ENCODE measurements around the gene ADARB2.

Gene ADARB2

DNA sequence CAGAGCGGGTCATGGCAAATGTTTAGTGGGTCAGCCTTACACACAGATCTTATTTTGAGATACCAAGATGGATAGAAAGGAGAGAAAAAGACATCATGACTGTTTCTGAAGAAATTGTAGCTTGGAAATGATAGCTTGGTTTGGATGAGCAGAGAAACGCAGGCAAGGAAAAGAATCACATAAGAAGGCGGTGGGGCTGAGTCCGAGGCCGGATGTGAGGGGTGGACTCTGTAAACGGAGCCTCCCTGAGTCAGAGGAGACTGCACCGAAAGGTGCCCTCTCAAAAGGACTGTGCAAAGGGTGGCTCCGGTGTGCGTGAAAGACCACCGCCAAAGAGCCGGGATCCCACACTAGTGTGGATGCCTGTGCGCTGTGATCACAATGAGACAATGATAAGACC lies 53.7 kb downstream of the ADARB2 start:
- no peak for DNase-seq

DNA sequence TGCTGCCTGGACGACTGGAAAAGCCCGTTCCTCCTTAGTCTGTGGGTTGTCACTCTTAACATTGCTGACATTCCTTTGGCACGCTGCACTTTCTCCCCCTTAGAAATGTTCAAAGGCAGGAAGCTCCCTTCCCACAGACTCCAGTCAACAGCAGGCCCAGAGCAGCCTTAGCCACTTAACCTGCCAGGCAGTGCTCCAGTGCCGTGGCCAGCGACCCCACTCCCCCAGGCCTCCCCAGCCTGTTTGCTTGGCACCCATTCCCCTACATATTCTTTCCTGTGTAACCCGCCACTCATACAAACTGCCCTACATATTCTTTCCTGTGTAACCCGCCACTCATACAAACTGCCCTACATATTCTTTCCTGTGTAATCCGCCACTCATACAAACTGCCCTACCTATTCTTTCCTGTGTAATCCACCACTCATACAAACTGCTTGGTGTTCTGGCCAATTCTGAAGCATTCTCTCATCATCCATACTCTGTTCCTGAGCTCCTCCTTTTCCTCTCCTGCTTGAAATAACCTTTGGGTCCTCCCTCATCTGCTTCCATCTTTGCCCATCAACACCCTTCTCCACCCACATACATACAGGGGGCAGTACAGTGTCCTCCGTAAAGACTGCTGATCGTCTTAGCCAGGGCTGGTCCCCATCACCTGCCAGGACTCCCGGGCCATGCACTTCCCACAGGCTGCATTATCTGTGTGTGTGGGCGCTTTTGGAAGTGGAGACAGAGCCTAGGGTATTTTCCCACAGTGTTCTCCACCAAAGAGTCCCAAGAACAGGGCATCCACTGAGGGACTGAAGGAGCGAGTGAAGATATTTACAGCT lies 57.3 kb downstream of the ADARB2 start:
- DNase-seq = no peak

DNA sequence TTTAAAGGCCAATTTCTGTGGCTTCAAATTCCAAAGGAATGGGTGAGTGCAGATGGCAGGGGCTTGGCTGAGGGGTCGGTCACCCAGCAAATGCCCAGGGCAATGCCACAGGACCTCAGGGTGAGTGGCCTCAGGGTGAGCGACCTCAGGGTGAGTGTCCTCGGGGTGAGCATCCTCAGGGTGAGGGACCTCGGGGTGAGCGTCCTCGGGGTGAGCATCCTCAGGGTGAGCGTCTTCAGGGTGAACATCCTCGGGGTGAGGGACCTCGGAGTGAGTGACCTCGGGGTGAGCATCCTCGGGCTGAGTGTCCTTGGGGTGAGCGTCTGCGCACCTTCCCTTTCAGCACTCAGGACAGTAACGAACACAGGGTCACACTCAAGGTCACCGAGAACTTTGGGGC lies 59.2 kb downstream of the ADARB2 start:
- no peak for DNase-seq

DNA sequence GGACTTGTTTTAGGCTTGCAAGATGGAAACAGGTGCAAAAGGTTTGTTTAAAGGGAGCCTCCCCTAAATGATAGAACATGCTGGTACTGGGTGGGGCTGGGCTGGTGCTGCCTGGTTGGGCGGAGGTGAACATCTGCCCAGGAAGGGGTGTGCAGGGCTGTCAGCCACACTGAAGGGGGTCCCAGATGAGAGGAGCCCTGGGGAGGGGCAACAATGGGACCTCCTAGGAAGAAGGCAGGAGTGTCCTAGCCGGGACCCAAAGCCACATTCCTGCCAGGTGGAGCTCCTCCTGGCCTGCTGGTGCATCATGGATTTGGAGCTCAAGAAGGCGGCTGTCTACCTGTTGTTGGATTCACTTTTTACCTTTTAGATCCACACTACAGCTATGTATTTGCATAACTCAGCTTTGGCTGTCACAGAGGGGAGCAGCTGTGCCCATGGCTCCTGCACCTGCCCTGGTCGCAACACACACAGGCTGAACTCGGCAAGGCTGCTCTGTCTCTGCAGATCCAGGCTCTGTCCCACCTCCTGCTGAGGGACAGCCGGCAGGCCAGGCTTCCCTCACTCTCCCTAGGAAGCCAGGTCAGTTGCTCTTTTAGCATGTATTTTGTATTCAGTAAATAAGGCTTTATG lies 59.9 kb downstream of the ADARB2 start:
- DNase-seq = no peak

DNA sequence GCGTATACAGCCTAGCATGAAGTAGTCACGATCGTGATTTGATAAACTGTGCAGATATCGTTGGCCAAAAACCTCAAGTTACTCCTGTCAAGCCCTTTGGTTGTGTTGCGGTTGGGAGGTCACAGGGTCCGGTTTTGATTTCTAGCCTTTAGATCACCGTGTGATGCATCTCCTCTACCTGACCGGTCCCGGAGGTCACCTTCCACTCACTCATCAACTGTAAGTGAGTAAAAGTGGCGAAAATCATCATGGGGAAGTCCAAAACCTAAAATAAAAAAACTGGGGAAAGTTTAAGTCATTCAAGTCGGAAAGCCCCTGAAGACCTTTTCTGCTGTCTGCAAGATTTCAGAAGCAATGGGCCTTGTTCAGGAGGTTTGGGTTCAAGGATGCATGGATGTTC lies 62.8 kb downstream of the ADARB2 start:
- DNase-seq = no peak

DNA sequence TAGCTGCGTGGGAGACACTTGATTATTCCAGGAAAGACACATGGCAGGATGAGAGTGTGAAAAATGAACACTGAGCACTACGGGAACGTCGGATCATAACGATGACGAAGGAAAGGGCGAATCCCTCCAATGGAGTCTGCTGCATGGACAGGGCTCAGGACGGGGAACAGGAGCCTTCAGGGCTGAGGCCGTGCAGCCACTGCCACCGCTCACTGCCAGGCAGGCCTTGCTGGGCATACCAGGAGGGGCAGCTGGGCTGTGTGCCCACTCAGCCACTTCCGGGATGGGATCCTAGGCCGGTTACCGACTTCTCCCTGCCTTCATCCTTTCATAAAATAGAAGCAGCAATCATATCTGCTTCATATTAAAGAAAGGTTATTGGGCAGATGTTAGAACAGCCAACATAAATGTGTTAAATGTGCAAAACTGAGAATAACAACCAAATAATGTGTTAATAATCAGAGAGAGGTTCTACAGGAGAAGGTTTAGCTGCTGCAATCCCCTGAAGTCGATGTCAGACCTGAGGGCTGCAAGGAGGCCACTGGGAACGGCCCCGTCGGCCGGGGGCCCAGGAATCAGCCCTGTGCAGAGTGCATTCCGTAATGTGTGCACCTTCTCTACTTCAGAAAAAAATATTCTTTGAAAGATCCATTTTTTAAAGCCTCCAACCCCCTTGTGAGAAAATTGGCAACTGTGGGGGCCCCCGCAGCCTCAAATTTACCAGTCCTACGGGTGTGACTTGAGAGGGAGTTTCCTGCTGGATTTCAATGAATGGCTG lies 63.6 kb downstream of the ADARB2 start:
- DNase-seq = no peak

- DNase-seq = no peak
These were observed 65.1 kb downstream of the ADARB2 start for GRCh38 chr10:1672001-1672781.

GRCh38 chr10:1671366-1672000 lies 65.8 kb downstream of the ADARB2 start:
- no peak for DNase-seq

- no peak for DNase-seq
These were observed 66.6 kb downstream of the ADARB2 start for GRCh38 chr10:1670541-1671365.

- no peak for DNase-seq
These were observed 67.9 kb downstream of the ADARB2 start for GRCh38 chr10:1669433-1669832.

GRCh38 chr10:1668399-1668798 lies 68.9 kb downstream of the ADARB2 start:
- no peak for DNase-seq

DNA sequence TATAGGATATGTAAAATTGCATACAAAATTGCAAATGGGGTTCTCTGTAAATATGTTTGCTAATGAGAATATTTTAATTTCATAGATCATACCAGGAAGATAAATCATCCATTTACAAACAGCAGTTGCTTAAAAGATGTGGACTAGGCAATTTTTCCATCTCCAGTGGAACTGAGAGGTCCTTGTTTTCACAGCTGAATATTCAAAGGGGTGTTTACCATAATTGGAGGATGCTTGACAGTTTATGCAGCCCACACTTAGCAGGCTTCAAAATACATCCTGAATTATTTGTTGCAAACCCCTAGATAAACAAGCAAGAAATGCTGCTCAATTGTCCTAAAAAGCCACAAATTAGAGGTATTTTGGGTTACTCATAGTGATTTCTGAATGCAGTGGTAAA lies 69.9 kb downstream of the ADARB2 start:
- DNase-seq = no peak

GRCh38 chr10:1666147-1666546 lies 71.2 kb downstream of the ADARB2 start:
- DNase-seq = no peak

GRCh38 chr10:1665681-1666080 lies 71.6 kb downstream of the ADARB2 start:
- DNase-seq = no peak

GRCh38 chr10:1665021-1665661 lies 72.2 kb downstream of the ADARB2 start:
- DNase-seq = no peak

DNA sequence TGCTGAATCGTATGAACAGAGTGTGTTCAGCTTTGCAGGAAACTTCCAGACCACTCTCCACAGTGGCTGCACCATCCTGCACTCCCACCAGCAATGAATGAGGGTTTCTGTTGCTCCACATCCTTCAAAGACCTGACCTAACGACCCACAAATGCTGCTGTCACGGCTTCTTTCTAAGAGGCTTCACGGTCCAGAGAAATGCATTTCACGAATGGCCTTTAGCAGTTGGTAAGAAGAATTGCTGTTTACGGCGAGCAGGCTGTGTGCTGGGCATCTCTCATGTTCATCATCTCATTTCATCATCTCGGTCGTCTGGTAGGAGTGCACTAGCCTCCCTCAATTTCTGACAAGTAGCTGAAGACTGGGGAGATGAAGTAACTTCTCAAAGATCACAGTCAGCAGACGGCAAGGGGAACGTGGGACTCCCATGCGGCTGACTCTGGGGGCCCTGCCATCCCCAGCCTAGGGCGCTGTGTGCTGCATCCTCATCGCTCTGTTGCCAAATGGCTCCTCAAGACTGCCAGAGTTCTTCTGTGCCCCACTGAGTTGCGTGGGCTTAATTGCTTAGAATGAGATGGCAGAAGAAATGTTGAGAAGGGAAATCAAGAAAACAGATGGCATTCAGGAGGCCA lies 72.9 kb downstream of the ADARB2 start:
- no peak for DNase-seq

GRCh38 chr10:1663226-1663625 lies 74.1 kb downstream of the ADARB2 start:
- DNase-seq = no peak

DNA sequence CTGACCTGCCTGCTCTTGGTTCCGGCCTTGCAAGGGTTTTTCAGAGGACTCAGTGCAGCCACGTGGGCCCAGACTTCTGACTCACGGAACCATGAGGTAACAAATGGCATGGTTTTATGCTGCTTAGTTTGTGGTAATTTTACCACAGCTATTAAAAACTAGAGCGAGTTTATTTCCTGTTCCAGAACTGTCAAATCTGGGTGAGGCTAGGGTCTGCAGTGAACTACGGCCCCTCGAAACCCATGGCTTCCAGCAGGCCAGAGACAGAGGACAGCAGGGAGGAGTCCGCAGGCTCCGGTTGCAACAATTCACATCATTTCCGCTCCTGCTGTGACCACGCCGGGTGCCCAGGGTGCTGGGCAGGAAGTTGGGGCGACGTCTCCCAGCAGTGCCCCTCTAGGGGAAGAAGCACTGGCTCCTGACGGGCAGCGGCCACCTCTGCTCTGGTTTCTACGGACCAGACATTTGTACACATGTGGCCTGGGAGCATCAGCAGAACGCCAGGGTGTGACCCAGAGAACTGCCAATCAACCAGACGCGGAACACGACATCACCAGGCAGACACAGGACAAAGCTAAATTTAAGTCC lies 74.8 kb downstream of the ADARB2 start:
- no peak for DNase-seq

GRCh38 chr10:1661859-1662437 lies 75.4 kb downstream of the ADARB2 start:
- no peak for DNase-seq

- DNase-seq = no peak
These were observed 75.9 kb downstream of the ADARB2 start for GRCh38 chr10:1661416-1661815.

Data from NCI-H69 (cell line).